ENCODE results near the gene MAP3K1.

MAP3K1 gene

DNA sequence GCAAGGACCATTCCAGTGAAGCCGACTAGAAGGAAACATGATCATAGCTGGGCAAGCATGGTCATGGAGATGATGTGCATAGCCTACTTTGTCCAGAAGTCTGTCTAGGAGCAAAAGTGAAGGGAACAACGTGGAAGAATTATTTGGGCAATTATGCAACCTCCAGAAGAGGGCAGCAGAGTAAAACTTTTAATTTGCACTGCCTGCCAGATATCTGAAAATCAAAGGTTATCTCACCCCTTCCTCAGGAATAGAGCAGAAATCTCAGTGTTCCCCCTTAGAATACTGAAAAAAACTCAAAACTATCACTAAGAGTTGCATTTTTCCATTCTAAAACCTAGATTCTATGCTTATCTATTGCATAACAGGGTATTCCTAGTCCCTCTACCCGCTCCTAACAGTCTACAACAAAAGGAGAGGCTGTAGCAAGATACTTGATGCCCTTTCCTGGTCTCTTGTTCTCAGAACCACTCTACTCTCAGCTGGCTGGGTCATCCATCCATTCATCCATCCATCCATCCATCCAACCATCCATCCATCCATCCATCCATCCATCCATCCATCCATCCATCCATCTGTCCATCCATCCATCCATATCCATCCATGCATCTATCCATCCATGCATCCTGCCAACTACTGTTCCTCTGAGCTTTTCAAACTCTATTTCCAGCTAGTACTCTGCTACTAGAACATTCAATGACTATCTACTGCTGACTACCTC is 85.7 kb downstream of the MAP3K1 start:
- DNase-seq (ENCODE audit: low read depth): peak; percentile 5
- in situ Hi-C loops (cut with HindIII; ENCODE audit: low sequenced_read_pairs): loop anchor here (25.0 kb wide), 1 partner anchor 361 kb away; no protein-coding TSS in a partner anchor
- TF ChIP-seq, protein P1, sequence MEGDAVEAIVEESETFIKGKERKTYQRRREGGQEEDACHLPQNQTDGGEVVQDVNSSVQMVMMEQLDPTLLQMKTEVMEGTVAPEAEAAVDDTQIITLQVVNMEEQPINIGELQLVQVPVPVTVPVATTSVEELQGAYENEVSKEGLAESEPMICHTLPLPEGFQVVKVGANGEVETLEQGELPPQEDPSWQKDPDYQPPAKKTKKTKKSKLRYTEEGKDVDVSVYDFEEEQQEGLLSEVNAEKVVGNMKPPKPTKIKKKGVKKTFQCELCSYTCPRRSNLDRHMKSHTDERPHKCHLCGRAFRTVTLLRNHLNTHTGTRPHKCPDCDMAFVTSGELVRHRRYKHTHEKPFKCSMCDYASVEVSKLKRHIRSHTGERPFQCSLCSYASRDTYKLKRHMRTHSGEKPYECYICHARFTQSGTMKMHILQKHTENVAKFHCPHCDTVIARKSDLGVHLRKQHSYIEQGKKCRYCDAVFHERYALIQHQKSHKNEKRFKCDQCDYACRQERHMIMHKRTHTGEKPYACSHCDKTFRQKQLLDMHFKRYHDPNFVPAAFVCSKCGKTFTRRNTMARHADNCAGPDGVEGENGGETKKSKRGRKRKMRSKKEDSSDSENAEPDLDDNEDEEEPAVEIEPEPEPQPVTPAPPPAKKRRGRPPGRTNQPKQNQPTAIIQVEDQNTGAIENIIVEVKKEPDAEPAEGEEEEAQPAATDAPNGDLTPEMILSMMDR (IDR thresholded peaks at IDR 0.05; ENCODE audit: low read depth, low read length, missing control alignments): peak; percentile 62
- no peak overlapping the region for H3K4me3 ChIP-seq (ENCODE audit: low read depth, low read length)

DNA sequence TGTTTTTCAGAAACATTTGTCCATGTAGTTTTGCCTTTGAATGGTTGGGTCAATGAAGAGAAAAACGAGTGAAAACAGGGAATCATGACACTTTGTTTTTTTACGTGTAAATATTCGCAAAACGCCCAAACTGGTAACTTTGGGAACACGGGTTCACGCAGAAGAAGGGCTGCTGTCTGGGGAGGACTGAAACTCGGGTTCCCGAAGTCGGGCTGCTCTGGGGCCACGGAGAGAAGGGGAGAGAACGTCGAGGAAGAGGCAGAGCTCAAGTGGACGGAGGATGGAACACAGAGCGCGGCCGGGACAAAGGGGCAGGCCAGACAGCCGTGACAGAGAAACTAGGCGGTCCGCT is 93.6 kb downstream of the MAP3K1 start:
- H3K4me3 ChIP-seq (ENCODE audit: low read depth, low read length): peak overlapping the region; percentile 61
- DNase-seq (ENCODE audit: low read depth): no peak
- TF ChIP-seq, protein P1 (IDR thresholded peaks at IDR 0.05; ENCODE audit: low read depth, low read length, missing control alignments): no peak
- in situ Hi-C loops (cut with HindIII; ENCODE audit: low sequenced_read_pairs): loop anchor here (25.0 kb wide), 1 partner anchor 353 kb away; no protein-coding TSS in a partner anchor

DNA sequence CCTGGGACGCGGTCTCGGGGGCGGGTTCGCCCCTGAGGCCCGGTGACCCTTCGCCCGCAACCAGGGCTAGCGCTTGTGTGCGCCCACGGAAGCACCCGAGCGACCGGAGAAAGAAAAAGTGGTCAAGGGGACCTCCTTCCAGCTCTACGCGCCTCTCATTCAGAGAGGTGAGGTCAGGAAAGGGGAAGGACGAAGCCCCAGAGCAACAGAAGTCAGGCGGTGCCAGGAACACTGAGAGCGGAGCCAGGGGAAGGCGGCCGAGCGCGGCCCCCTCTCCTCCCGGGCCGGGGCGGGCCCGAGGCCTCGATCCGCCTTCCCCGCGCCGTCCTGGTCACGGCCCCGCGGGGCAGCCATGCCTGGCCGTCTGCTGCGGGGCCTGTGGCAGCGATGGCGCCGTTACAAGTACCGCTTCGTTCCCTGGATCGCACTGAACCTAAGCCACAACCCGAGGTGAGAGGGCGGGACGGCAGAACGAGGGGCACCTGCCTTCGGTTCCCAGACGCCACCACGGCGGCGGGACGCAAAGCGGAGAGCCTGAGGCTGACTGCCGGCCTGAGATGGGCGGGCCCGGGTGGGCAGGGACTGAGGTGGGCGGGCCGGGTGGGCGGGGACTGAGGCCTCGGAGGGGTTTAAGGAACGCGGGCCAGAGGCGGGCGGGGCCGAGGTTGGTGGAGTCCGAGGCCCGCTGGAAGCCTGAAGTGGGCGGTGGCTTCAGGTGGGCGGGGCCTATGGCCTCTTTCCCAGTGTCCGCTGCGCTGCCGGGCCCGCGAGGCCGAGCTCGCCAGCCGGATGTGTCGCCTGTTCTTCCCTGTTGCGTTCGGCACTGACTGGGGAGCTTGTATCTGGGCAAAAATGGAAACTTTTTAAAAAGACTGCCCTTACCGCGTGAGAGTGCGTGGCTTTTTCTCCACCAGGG is 94.2 kb downstream of the MAP3K1 start, which contains the start of gene SETD9:
Gene SETD9, plus strand, starts transcription at position 303 of the 916 bp plus-strand sequence. Its CDS starts 50 bp downstream, at position 353.
- DNase-seq (ENCODE audit: low read depth): peak; percentile 93

DNA sequence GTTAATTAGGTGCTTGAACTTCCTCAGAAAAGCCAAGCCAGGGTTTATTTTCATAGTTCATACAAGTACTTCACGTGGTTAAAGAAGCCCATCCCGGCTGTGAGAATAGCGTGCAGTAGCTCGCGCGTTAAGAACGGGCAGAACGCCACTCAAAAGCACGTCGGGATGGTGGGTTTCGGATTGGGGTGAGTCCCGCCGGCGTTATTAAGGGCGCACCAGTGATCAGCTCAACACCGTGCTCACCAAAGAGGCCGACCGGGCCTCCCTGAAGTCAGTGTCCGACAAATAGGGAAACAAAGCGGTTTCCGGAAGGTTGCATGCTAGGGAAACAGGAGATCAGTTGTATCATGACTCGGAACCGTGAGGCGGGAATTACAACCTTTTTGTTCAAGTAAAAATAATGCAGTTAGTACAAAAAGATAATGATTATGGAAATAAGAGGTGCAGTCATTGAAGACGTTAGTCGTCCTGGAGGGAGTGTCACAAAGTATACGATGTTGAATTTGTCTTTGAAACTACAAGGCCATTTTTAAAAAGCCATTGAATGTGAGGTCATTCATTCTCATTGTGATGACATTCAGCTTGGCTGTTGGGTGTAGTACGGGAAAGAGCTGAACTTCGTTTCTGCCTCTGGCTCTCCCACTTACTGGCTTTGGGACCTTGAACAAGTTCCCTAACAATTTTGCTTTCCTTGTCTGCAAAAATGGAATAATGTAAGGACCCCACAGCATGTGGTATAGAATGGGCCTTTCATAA is 95.0 kb downstream of the MAP3K1 start:
- in situ Hi-C loops (cut with HindIII; ENCODE audit: low sequenced_read_pairs): loop anchor here (25.0 kb wide), 1 partner anchor 352 kb away; no protein-coding TSS in a partner anchor
- TF ChIP-seq, protein P1 (IDR thresholded peaks at IDR 0.05; ENCODE audit: low read depth, low read length, missing control alignments): no peak
- no peak for DNase-seq (ENCODE audit: low read depth)
- H3K4me3 ChIP-seq (ENCODE audit: low read depth, low read length): peak overlapping the region; percentile 61

More for the DNA sequence above, 94.2 kb downstream of the MAP3K1 start, which contains the start of gene SETD9:
- TF ChIP-seq, protein P1 (IDR thresholded peaks at IDR 0.05; ENCODE audit: low read depth, low read length, missing control alignments): no peak
- in situ Hi-C loops (cut with HindIII; ENCODE audit: low sequenced_read_pairs): loop anchor here (25.0 kb wide), 1 partner anchor 353 kb away; no protein-coding TSS in a partner anchor
- H3K4me3 ChIP-seq (ENCODE audit: low read depth, low read length): peak within 1 kb of the TSS; percentile 61

DNA sequence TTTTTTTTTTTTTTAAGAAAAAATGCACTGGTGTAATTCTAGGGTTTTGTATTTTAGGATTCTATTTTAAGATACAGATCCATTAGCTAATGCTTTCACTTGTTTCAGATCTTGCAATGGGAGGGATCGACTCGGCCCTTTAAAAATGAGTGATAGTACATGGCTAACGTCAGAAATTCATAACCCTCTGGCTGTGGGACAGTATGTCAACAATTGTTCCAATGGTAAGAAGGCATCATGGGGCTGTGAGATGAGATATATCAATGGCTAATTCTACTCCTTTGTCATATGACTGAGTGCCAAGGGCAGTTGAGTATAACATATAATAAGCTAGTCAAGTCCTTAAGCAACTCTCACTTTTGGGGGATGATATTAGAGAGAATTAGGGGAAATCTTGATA is 98.4 kb downstream of the MAP3K1 start:
- in situ Hi-C loops (cut with HindIII; ENCODE audit: low sequenced_read_pairs): loop anchor here (25.0 kb wide), 1 partner anchor 349 kb away; no protein-coding TSS in a partner anchor
- TF ChIP-seq, protein P1 (IDR thresholded peaks at IDR 0.05; ENCODE audit: low read depth, low read length, missing control alignments): no peak
- no peak for DNase-seq (ENCODE audit: low read depth)
- no peak overlapping the region for H3K4me3 ChIP-seq (ENCODE audit: low read depth, low read length)

Data from astrocyte of the cerebellum (primary cell).